H1 (cell line): ENCODE results near the gene SLC43A2. TPM values are rescaled to one million over a fixed set of nuclear protein-coding genes. Genes with fewer than 3 reads are reported as not detected.

Source experiments
- CTCF ChIA-PET: fragments of 300-600 bp; sonication (Branson Sonifier 250); formaldehyde crosslinking; loops from one replicate; lab custom pipeline; 2021; ENCODE audit not compliant: partially characterized antibody; lab: Charles Lee
- POLR2A ChIA-PET: fragments of 300-600 bp; sonication (Branson Sonifier 250); formaldehyde crosslinking; loops from one replicate; lab custom pipeline; 2021; ENCODE audit warnings: inconsistent platforms; ENCODE audit not compliant: partially characterized antibody; lab: Charles Lee
- DNase-seq, 2 experiments: peaks; one replicate each; pipeline versions ENCODE4 v3.0.0 to v3.0.0-alpha.2; 2010 to 2022; ENCODE audit warnings: low spot score in 2 of 2, low read depth in 1 of 2, mixed read lengths in 1 of 2
- FAIRE-seq: peaks from 2 replicates; lab custom pipeline; 2011; peaks lifted over from hg19 to GRCh38; lab: Jason Lieb, UNC
- H2AFZ ChIP-seq: 2 replicates; pipeline ENCODE4 v1.8.1; 2012; ENCODE audit warnings: low read length, inconsistent platforms
- H2AK5ac ChIP-seq: 2 replicates; pipeline ENCODE4 v1.6.1; 2013; ENCODE audit warnings: low read depth, low read length
- H2BK120ac ChIP-seq: replicated peaks from 2 replicates; pipeline ENCODE3; 2013; ENCODE audit warnings: low read depth, low read length, inconsistent platforms
- H2BK12ac ChIP-seq: 2 replicates; pipeline ENCODE4 v1.6.1; 2013; ENCODE audit warnings: low read depth, low read length
- H2BK15ac ChIP-seq: 2 replicates; pipeline ENCODE4 v1.6.1; 2013; ENCODE audit warnings: low read length
- H2BK20ac ChIP-seq: 2 replicates; pipeline ENCODE4 v1.6.1; 2013; ENCODE audit warnings: low read length
- H2BK5ac ChIP-seq: 2 replicates; pipeline ENCODE4 v1.6.1; 2013; ENCODE audit warnings: low read depth, low read length
- H3K14ac ChIP-seq: 2 replicates; pipeline ENCODE4 v1.6.1; 2013; ENCODE audit warnings: inconsistent platforms; ENCODE audit not compliant: insufficient read length
- H3K18ac ChIP-seq: 2 replicates; pipeline ENCODE4 v1.6.1; 2013; ENCODE audit warnings: low read length; ENCODE audit errors: extremely low read depth
- H3K23ac ChIP-seq: 2 replicates; pipeline ENCODE4 v1.6.1; 2013; ENCODE audit warnings: inconsistent platforms; ENCODE audit not compliant: insufficient read length
- H3K23me2 ChIP-seq: 2 replicates; pipeline ENCODE4 v1.6.1; 2013; ENCODE audit warnings: low read depth, low read length
- H3K27ac ChIP-seq: 2 replicates; pipeline ENCODE4 v1.6.1; 2011; ENCODE audit warnings: low read depth, low read length, inconsistent platforms
- H3K27me3 ChIP-seq, 4 experiments: replicated peaks in 1 of 4; 1 replicate in 1 of 4; 2 replicates in 3 of 4; pipeline versions ENCODE4 v1.6.1 to v1.8.1; 2011 to 2013; ENCODE audit warnings: low read length in 3 of 4, mild to moderate bottlenecking in 3 of 4, inconsistent platforms in 2 of 4, mixed read lengths in 2 of 4, moderate library complexity in 1 of 4; ENCODE audit not compliant: control insufficient read depth in 3 of 4, insufficient read depth in 3 of 4; ENCODE audit errors: extremely low read depth in 1 of 4
- H3K36me3 ChIP-seq, 4 experiments: 2 replicates each; pipeline versions ENCODE4 v1.6.1 to v1.8.1; 2011 to 2013; ENCODE audit warnings: mild to moderate bottlenecking in 4 of 4, low read length in 3 of 4, moderate library complexity in 2 of 4, control low read depth in 1 of 4, inconsistent platforms in 1 of 4; ENCODE audit not compliant: insufficient read depth in 4 of 4, control insufficient read depth in 2 of 4
- H3K4ac ChIP-seq: replicated peaks from 2 replicates; pipeline ENCODE3; 2013; ENCODE audit warnings: low read length, low read depth, mixed read lengths, inconsistent platforms; ENCODE audit not compliant: insufficient read length
- H3K4me1 ChIP-seq, 4 experiments: replicated peaks in 1 of 4; 1 replicate in 1 of 4; 2 replicates in 3 of 4; pipeline versions ENCODE4 v1.6.1 to v1.8.1; 2011 to 2013; ENCODE audit warnings: low read length in 3 of 4, inconsistent platforms in 2 of 4, mixed read lengths in 1 of 4; ENCODE audit not compliant: insufficient read depth in 4 of 4, control insufficient read depth in 3 of 4
- H3K4me2 ChIP-seq, 2 experiments: 2 replicates each; pipeline versions ENCODE4 v1.6.1 to v1.8.1; 2011 to 2013; ENCODE audit warnings: low read depth in 2 of 2, low read length in 2 of 2, control low read depth in 1 of 2, inconsistent platforms in 1 of 2, mild to moderate bottlenecking in 1 of 2; ENCODE audit not compliant: insufficient read depth in 1 of 2
- H3K4me3 ChIP-seq, 4 experiments: fragments of 200-600, 300-600 bp in 1 of 4; sonication (generic), shearing (Covaris generic), sonication (Bioruptor Twin) in 1 of 4; 2 replicates each; pipeline versions ENCODE4 v1.5.1 to v1.8.1; 2011 to 2016; ENCODE audit warnings: low read length in 4 of 4, low read depth in 3 of 4, control low read depth in 2 of 4, inconsistent platforms in 2 of 4, mild to moderate bottlenecking in 2 of 4, mixed read lengths in 1 of 4, moderate library complexity in 1 of 4; ENCODE audit not compliant: insufficient read depth in 2 of 4; ENCODE audit errors: extremely low read depth in 1 of 4
- H3K56ac ChIP-seq: replicated peaks from 2 replicates; pipeline ENCODE3; 2013; ENCODE audit warnings: low read depth, mild to moderate bottlenecking, mixed read lengths, low read length, inconsistent platforms; ENCODE audit not compliant: insufficient read length
- H3K79me1 ChIP-seq: 2 replicates; pipeline ENCODE4 v1.6.1; 2013; ENCODE audit warnings: low read depth, low read length, control low read depth
- H3K79me2 ChIP-seq, 2 experiments: 2 replicates each; pipeline versions ENCODE4 v1.6.1 to v1.8.1; 2012 to 2013; ENCODE audit warnings: low read length in 2 of 2, mild to moderate bottlenecking in 2 of 2, inconsistent platforms in 1 of 2; ENCODE audit not compliant: insufficient read depth in 2 of 2, control insufficient read depth in 1 of 2
- H3K9ac ChIP-seq, 4 experiments: replicated peaks in 1 of 4; 1 replicate in 1 of 4; 2 replicates in 3 of 4; pipeline versions ENCODE4 v1.6.1 to v1.8.1; 2011 to 2013; ENCODE audit warnings: low read depth in 3 of 4, low read length in 3 of 4, control low read depth in 2 of 4, mild to moderate bottlenecking in 2 of 4, moderate library complexity in 2 of 4, inconsistent platforms in 1 of 4; ENCODE audit errors: extremely low read depth in 1 of 4
- H3K9me3 ChIP-seq, 2 experiments: 2 replicates each; pipeline versions ENCODE4 v1.6.1 to v1.8.1; 2012 to 2013; ENCODE audit warnings: mild to moderate bottlenecking in 2 of 2, moderate library complexity in 2 of 2, control low read depth in 1 of 2, inconsistent platforms in 1 of 2, low read depth in 1 of 2, low read length in 1 of 2, mixed read lengths in 1 of 2; ENCODE audit not compliant: insufficient read depth in 2 of 2
- H4K20me1 ChIP-seq, 2 experiments: replicated peaks in 1 of 2; 2 replicates each; pipeline versions ENCODE3 to v1.8.1; 2011 to 2013; ENCODE audit warnings: inconsistent platforms in 2 of 2, low read length in 2 of 2, mild to moderate bottlenecking in 1 of 2; ENCODE audit not compliant: insufficient read depth in 2 of 2, control insufficient read depth in 1 of 2
- H4K5ac ChIP-seq: 2 replicates; pipeline ENCODE4 v1.6.1; 2013; ENCODE audit warnings: low read length, low read depth, mixed read lengths, inconsistent platforms; ENCODE audit not compliant: insufficient read length
- H4K8ac ChIP-seq: 2 replicates; pipeline ENCODE4 v1.8.0; 2013; ENCODE audit warnings: mild to moderate bottlenecking, moderate library complexity, low read length, inconsistent platforms; ENCODE audit not compliant: insufficient read depth; ENCODE audit errors: extremely low read depth
- H4K91ac ChIP-seq: replicated peaks from 2 replicates; pipeline ENCODE3; 2013; ENCODE audit warnings: low read length, mixed read lengths, inconsistent platforms; ENCODE audit not compliant: insufficient read length
- HDAC6 ChIP-seq: IDR thresholded peaks from one replicate; pipeline ENCODE4 v1.7.1; 2012; ENCODE audit warnings: low read depth, mild to moderate bottlenecking, inconsistent platforms, low read length, moderate library complexity
- SUZ12 ChIP-seq: fragments of 200-600 bp; sonication (generic); IDR thresholded peaks from 2 replicates; pipeline ENCODE4 v1.6.1; 2012; ENCODE audit warnings: mild to moderate bottlenecking, inconsistent platforms, low read length, moderate library complexity, mixed read lengths
- WGBS, 2 experiments: shearing (Covaris generic) in 1 of 2; methylation state at CpG; one replicate each; pipeline versions ENCODE4 v1.1.6 to v1.1.7; 2013 to 2015; ENCODE audit warnings: low lambda C conversion rate in 2 of 2, mixed read lengths in 2 of 2, inconsistent platforms in 1 of 2, low coverage in 1 of 2, missing lambda C conversion rate in 1 of 2; ENCODE audit not compliant: insufficient replicate concordance in 2 of 2, insufficient coverage in 1 of 2, insufficient read length in 1 of 2; ENCODE audit errors: extremely low coverage in 1 of 2, missing lambda C conversion rate in 1 of 2; 5-methylcytosine and 5-hydroxymethylcytosine counted together
- polyA plus RNA-seq, 7 experiments: library from polyadenylated mRNA; depleted of rRNA in 3 of 7; stranded (reverse) in 5 of 7; unstranded in 2 of 7; fragments of >200 nt in 5 of 7; fragments of 200-250 nt in 2 of 7; gene quantifications; 1 replicate in 5 of 7; 2 replicates in 1 of 7; 4 replicates in 1 of 7; pipeline versions ENCODE4 v1.2.1 to v1.2.3, GENCODE V29; 2011 to 2013; ENCODE audit warnings: missing spikeins in 2 of 7, mixed read lengths in 2 of 7
- total RNA-seq: library from RNA; stranded (reverse); fragmentation: NEBNext Ultra II Directional; extraction: Animal tissue kit (Norgen Biotek cat#: 25700); gene quantifications from 2 replicates; pipeline ENCODE4 v1.2.1, GENCODE V29; 2021

Gene SLC43A2
- total and polyA plus RNA-seq, 2 of the 8 experiments (the other 6 are each of a cell fraction or from before 2014, with no cell fraction given): 6.6 to 10.5 TPM

DNA sequence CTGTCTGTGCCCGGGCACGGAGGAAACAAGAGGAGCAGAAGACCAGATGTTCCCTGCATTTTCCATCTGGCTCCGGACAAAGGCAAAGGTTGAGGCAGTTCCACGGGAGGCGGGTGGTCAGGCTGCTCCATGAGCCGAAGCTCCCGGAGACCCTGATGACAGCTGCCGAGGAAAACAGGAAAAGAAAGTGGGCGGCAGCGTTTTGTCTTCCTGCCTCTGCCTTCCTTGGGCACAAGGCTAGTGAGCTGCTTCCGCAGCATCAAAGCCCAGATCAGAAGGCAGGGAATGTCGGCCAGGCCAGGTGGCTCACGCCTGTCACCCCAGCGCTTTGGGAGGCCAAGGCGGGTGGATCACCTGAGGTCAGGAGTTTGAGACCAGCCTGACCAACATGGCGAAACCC, 16.2 kb downstream of the SLC43A2 start:
- no peak overlapping the region for H2AK5ac ChIP-seq
- H2BK120ac ChIP-seq: no peak overlapping the region
- H3K4me3 ChIP-seq: no peak overlapping the region
- H4K5ac ChIP-seq: no peak overlapping the region
- no peaks in the 10 kb centered on the region for H3K27me3 ChIP-seq
- no peaks in the 10 kb centered on the region for H3K23me2 ChIP-seq
- no peak overlapping the region for H4K8ac ChIP-seq
- H2BK5ac ChIP-seq: no peak overlapping the region
- H3K36me3 ChIP-seq: no peaks in the 10 kb centered on the region
- H3K79me1 ChIP-seq: no peaks in the 10 kb centered on the region; the same call in 1 of the 2 replicates
- no peaks in the 10 kb centered on the region for H3K79me2 ChIP-seq
- H2BK12ac ChIP-seq: no peak overlapping the region
- no peak overlapping the region; the same call in 1 of the 2 replicates for H3K27ac ChIP-seq
- no peak overlapping the region for H2BK15ac ChIP-seq
- H3K4ac ChIP-seq: no peak overlapping the region
- no peaks in the 10 kb centered on the region for H4K20me1 ChIP-seq
- H3K23ac ChIP-seq: no peak overlapping the region
- DNase-seq (no peak), FAIRE-seq (no peak)
- H3K18ac ChIP-seq: no peak overlapping the region
- no peaks in the 10 kb centered on the region for H3K4me1 ChIP-seq
- ChIA-PET POLR2A (interaction anchor here (0.6 to 1.1 kb wide), 2 partner anchors 16 to 43 kb away, joined by 3 read pairs; partner anchors contain the start of gene SLC43A2), CTCF (interaction anchor here (0.6 to 1.8 kb wide), 4 partner anchors 8 to 1046 kb away, joined by 4 to 7 read pairs (median 4); no protein-coding TSS in a partner anchor)
- H3K9ac ChIP-seq: no peak overlapping the region
- no peak overlapping the region for H2AFZ ChIP-seq
- no peaks in the 10 kb centered on the region for H3K9me3 ChIP-seq
- H3K14ac ChIP-seq: no peak overlapping the region
- WGBS, 2 experiments: 90% methylated on average over 16 of the region's 16 CpGs; no CpG with 5 or more reads in 1 of the 2 experiments
- H3K4me2 ChIP-seq: no peak overlapping the region
- no peak overlapping the region for H2BK20ac ChIP-seq
- H4K91ac ChIP-seq: no peak overlapping the region
- H3K56ac ChIP-seq: no peak overlapping the region
- TF ChIP-seq HDAC6: no peak
- no peak for TF ChIP-seq SUZ12
